GM12878 (cell line): ENCODE measurements around the gene ASCC3.

Experiments
- FOS ChIP-seq: IDR thresholded peaks from 3 replicates; pipeline ENCODE4 v1.6.1; 2011; ENCODE audit warnings: borderline replicate concordance; ENCODE audit not compliant: insufficient read length; ENCODE audit errors: extremely low read depth
- TF ChIP-seq, protein P1 (sequence below): IDR thresholded peaks from 2 replicates; pipeline ENCODE4 v1.6.1; 2012; ENCODE audit warnings: low read depth, low read length, improper control_type of control experiment

DNA sequence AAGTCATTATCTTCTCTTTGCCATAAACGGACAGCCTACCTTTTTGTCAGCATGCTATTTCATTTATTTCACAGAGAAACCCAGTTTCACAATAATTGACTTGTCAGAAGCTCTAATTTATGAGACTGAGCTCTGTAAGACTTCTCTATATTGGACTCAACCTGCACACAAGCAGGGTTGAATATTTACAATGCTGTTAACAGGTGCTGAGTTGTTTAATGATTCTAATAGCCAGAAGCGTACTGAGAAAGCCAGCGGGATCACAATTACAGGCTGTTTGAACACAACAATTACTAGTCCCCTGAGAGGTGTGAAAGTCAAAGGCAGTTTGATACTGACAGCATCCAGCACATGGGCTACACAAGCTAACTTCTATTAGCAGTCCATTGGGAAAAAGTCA lies 288.2 kb downstream of the ASCC3 start:
- TF ChIP-seq, protein P1, sequence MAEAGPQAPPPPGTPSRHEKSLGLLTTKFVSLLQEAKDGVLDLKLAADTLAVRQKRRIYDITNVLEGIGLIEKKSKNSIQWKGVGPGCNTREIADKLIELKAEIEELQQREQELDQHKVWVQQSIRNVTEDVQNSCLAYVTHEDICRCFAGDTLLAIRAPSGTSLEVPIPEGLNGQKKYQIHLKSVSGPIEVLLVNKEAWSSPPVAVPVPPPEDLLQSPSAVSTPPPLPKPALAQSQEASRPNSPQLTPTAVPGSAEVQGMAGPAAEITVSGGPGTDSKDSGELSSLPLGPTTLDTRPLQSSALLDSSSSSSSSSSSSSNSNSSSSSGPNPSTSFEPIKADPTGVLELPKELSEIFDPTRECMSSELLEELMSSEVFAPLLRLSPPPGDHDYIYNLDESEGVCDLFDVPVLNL = no peak
- no peak for TF ChIP-seq FOS
